KG1 (cell line): Measurements from ENCODE around the gene CYP4B1.
"Not testable (repeated sequence)": the region's sequence is repeated elsewhere in the genome, so short reads cannot be mapped to it uniquely, and the experiment has no call there.

ENCODE experiments used
- DNase-seq: peaks from one replicate; lab custom pipeline; 2025; lab: John Stamatoyannopoulos, UW

Gene CYP4B1

GRCh38 chr1:46816930-46817329 is 18.1 kb downstream of the CYP4B1 start:
- no peak for DNase-seq

- no peak for DNase-seq
Measured at GRCh38 chr1:46817814-46818213, 19.0 kb downstream of the CYP4B1 start.

- DNase-seq: no peak
Measured at GRCh38 chr1:46818591-46818990, 19.7 kb downstream of the CYP4B1 start.

- DNase-seq: no peak
Measured at GRCh38 chr1:46819335-46819734, 20.5 kb downstream of the CYP4B1 start.

GRCh38 chr1:46820076-46820475 is 21.2 kb downstream of the CYP4B1 start:
- DNase-seq: no peak

- DNase-seq: no peak
Measured at GRCh38 chr1:46820560-46821060, 21.8 kb downstream of the CYP4B1 start.

- no peak for DNase-seq
Measured at GRCh38 chr1:46822248-46822826, 23.5 kb downstream of the CYP4B1 start.

- DNase-seq: no peak
Measured at GRCh38 chr1:46823151-46823550, 24.3 kb downstream of the CYP4B1 start.

- DNase-seq: not testable (repeated sequence)
Measured at GRCh38 chr1:46826892-46827291, 28.0 kb downstream of the CYP4B1 start.

- no peak for DNase-seq
Measured at GRCh38 chr1:46830665-46831322, 31.9 kb downstream of the CYP4B1 start.

GRCh38 chr1:46835469-46835868 is 36.6 kb downstream of the CYP4B1 start:
- not testable (repeated sequence) for DNase-seq

GRCh38 chr1:46846386-46846785 is 47.5 kb downstream of the CYP4B1 start:
- DNase-seq: not testable (repeated sequence)

- not testable (repeated sequence) for DNase-seq
Measured at GRCh38 chr1:46857660-46858065, 58.8 kb downstream of the CYP4B1 start.

- DNase-seq: no peak
Measured at GRCh38 chr1:46862348-46862747, 63.5 kb downstream of the CYP4B1 start.
